K562 (cell line): ENCODE results near the gene ZNF500. TPM values are rescaled to one million over a fixed set of nuclear protein-coding genes. Genes with fewer than 3 reads are reported as not detected.
A peak's percentile ranks its signal among the peaks of the same experiment; 100 is the strongest.

Source experiments
- BCOR ChIP-seq: fragments of 450-650 bp; IDR thresholded peaks from 2 replicates; pipeline ENCODE4 v1.6.1; 2016
- CAMTA2 ChIP-seq: fragments of 250-450 bp; sonication (Bioruptor Pico); conservative IDR thresholded peaks from 2 replicates; pipeline ENCODE4 v1.5.1; 2022
- CTBP1 ChIP-seq: fragments of 450-650 bp; IDR thresholded peaks from 2 replicates; pipeline ENCODE4 v1.6.1; 2016; ENCODE audit warnings: borderline replicate concordance
- E2F1 ChIP-seq: sonication (generic); formaldehyde crosslinking; IDR thresholded peaks from 2 replicates; pipeline ENCODE4 v1.8.1; 2023; ENCODE audit warnings: mild to moderate bottlenecking, missing genetic modification reagents, moderate library complexity
- EHMT2 ChIP-seq: fragments of 450-650 bp; IDR thresholded peaks from 2 replicates; pipeline ENCODE4 v1.6.1; 2018; ENCODE audit warnings: antibody characterized with exemption
- ELF4 ChIP-seq: fragments of 450-650 bp; formaldehyde crosslinking; IDR thresholded peaks from 2 replicates; pipeline ENCODE4 v1.4.0; 2022; ENCODE audit warnings: missing genetic modification characterization
- ELK1 ChIP-seq: sonication (generic); formaldehyde crosslinking; IDR thresholded peaks from 2 replicates; pipeline ENCODE4 v1.8.1; 2022; ENCODE audit warnings: missing genetic modification reagents
- NFYB ChIP-seq: IDR thresholded peaks from 2 replicates; pipeline ENCODE4 v1.6.1; 2011; ENCODE audit warnings: mild to moderate bottlenecking, moderate library complexity; ENCODE audit not compliant: insufficient read length; ENCODE audit errors: extremely low read depth
- POLR2B ChIP-seq: fragments of 450-650 bp; IDR thresholded peaks from 2 replicates; pipeline ENCODE4 v1.6.1; 2018; ENCODE audit warnings: low read depth; ENCODE audit not compliant: partially characterized antibody
- RBBP5 ChIP-seq: fragments of 200-600 bp; sonication (generic); IDR thresholded peaks from 2 replicates; pipeline ENCODE4 v1.6.1; 2012; ENCODE audit warnings: borderline replicate concordance, mild to moderate bottlenecking, low read length, control low read depth, inconsistent platforms; ENCODE audit not compliant: insufficient read depth, poor library complexity, severe bottlenecking
- SIN3A ChIP-seq, 2 experiments: fragments of 150-350 bp in 1 of 2; IDR thresholded peaks; 2 replicates each; pipeline ENCODE4 v1.6.1; 2011 to 2016; ENCODE audit warnings: borderline replicate concordance in 2 of 2, low read depth in 2 of 2, low read length in 2 of 2, mild to moderate bottlenecking in 2 of 2, moderate library complexity in 2 of 2; ENCODE audit not compliant: control insufficient read depth in 1 of 2
- TCFL5 ChIP-seq: fragments of 250-450 bp; sonication (Bioruptor Pico); conservative IDR thresholded peaks from 2 replicates; pipeline ENCODE4 v1.6.1; 2021; ENCODE audit warnings: mild to moderate bottlenecking, moderate library complexity, matching md5 sums
- XRCC4 ChIP-seq: IDR thresholded peaks from one replicate; pipeline ENCODE4 v1.6.1; 2011; ENCODE audit not compliant: insufficient read depth, insufficient read length; ENCODE audit errors: extremely low read depth
- ZBTB17 ChIP-seq: fragments of 450-650 bp; formaldehyde crosslinking; IDR thresholded peaks from 2 replicates; pipeline ENCODE4 v1.4.0; 2020; ENCODE audit warnings: mild to moderate bottlenecking
- ZNF3 ChIP-seq: fragments of 250-450 bp; sonication (Bioruptor Pico); IDR thresholded peaks from 2 replicates; pipeline ENCODE4 v1.5.0; 2021; ENCODE audit warnings: mild to moderate bottlenecking, moderate library complexity
- ZNF347 ChIP-seq: fragments of 450-650 bp; formaldehyde crosslinking; IDR thresholded peaks from 2 replicates; pipeline ENCODE4 v1.4.0; 2020; ENCODE audit warnings: low read depth, mild to moderate bottlenecking, moderate library complexity
- ZNF398 ChIP-seq: fragments of 250-450 bp; sonication (Bioruptor Pico); IDR thresholded peaks from 2 replicates; pipeline ENCODE4 v1.8.0; 2021; ENCODE audit warnings: moderate library complexity, mild to moderate bottlenecking, inconsistent platforms
- polyA plus RNA-seq, 8 experiments: library from polyadenylated mRNA; depleted of rRNA in 4 of 8; stranded (reverse) in 5 of 8; unstranded in 3 of 8; fragments of >200 nt; fragmentation: Nextera tagmentation in 2 of 8; fragmentation: Illumina TruSeq in 1 of 8; extraction: Ambion mirVana in 2 of 8; extraction: Trizol in 1 of 8; gene quantifications; 2 replicates each; pipeline versions ENCODE4 v1.2.1 to v1.2.3, GENCODE V29; 2011 to 2014; ENCODE audit warnings: inconsistent platforms in 1 of 8, missing spikeins in 1 of 8
- total RNA-seq, 7 experiments: library from RNA; depleted of rRNA in 6 of 7; stranded (reverse); fragments of >200 nt in 6 of 7; fragmentation: Illumina TruSeq in 2 of 7; extraction: Trizol in 2 of 7; gene quantifications; 2 replicates each; pipeline versions ENCODE4 v1.2.1 to v1.2.3, GENCODE V29; 2011 to 2021; ENCODE audit warnings: low replicate concordance in 1 of 7
- TF ChIP-seq, protein P1 (sequence below): fragments of 450-650 bp; IDR thresholded peaks from one replicate; pipeline ENCODE4 v1.6.1; 2018; ENCODE audit warnings: mild to moderate bottlenecking, moderate library complexity; ENCODE audit not compliant: partially characterized antibody
- TF ChIP-seq, protein P2 (sequence below): fragments of 450-650 bp; formaldehyde crosslinking; IDR thresholded peaks from 2 replicates; pipeline ENCODE4 v1.4.0; 2022; ENCODE audit warnings: missing genetic modification characterization

The ZNF500 gene
- total and polyA plus RNA-seq, 9 of the 15 experiments (the other 6 are each of a cell fraction or from before 2014, with no cell fraction given) = 0.80 to 20.8 (median 5.3) TPM

GRCh38 chr16:4802659-4803287, 35.8 kb upstream of the ZNF500 start (continued):
- TF ChIP-seq E2F1 (CRISPR knock-in tag) (no peak), TCFL5 (CRISPR knock-in tag) (no peak), ZBTB17 (CRISPR knock-in tag) (no peak), ZNF347 (no peak), CAMTA2 (CRISPR knock-in tag) (no peak), POLR2B (peak; percentile 38), ZNF3 (CRISPR knock-in tag) (no peak), NFYB (peak; percentile 98), XRCC4 (no peak), ELK1 (CRISPR knock-in tag) (no peak), SIN3A (IDR thresholded peaks at IDR 0.05; ENCODE audit: borderline replicate concordance in 2 of 2, control insufficient read depth in 1 of 2, low read depth in 2 of 2, low read length in 2 of 2) (no peak), ELF4 (CRISPR knock-in tag) (0 out of 2 replicates have a peak, but pooled peaks have one; percentile 8), RBBP5 (peak; percentile 75), BCOR (no peak), CTBP1 (peak; percentile 45; the same call in 1 of the 2 replicates), ZNF398 (CRISPR knock-in tag) (no peak), EHMT2 (no peak)
- TF ChIP-seq, protein P1, sequence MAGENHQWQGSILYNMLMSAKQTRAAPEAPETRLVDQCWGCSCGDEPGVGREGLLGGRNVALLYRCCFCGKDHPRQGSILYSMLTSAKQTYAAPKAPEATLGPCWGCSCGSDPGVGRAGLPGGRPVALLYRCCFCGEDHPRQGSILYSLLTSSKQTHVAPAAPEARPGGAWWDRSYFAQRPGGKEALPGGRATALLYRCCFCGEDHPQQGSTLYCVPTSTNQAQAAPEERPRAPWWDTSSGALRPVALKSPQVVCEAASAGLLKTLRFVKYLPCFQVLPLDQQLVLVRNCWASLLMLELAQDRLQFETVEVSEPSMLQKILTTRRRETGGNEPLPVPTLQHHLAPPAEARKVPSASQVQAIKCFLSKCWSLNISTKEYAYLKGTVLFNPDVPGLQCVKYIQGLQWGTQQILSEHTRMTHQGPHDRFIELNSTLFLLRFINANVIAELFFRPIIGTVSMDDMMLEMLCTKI = no peak
- TF ChIP-seq, protein P2, sequence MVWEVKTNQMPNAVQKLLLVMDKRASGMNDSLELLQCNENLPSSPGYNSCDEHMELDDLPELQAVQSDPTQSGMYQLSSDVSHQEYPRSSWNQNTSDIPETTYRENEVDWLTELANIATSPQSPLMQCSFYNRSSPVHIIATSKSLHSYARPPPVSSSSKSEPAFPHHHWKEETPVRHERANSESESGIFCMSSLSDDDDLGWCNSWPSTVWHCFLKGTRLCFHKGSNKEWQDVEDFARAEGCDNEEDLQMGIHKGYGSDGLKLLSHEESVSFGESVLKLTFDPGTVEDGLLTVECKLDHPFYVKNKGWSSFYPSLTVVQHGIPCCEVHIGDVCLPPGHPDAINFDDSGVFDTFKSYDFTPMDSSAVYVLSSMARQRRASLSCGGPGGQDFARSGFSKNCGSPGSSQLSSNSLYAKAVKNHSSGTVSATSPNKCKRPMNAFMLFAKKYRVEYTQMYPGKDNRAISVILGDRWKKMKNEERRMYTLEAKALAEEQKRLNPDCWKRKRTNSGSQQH (CRISPR knock-in tag) = no peak; the same call in 1 of the 2 replicates
